K562 (cell line): ENCODE results near the gene LMAN1. TPM values are rescaled to one million over a fixed set of nuclear protein-coding genes. Genes with fewer than 3 reads are reported as not detected.

Source experiments
- DDX20 ChIP-seq: fragments of 450-650 bp; IDR thresholded peaks from 2 replicates; pipeline ENCODE4 v1.6.1; 2016; ENCODE audit warnings: missing genetic modification characterization, low read depth, mild to moderate bottlenecking, missing compliant biosample characterization, moderate library complexity
- E2F1 ChIP-seq: sonication (generic); formaldehyde crosslinking; IDR thresholded peaks from 2 replicates; pipeline ENCODE4 v1.8.1; 2023; ENCODE audit warnings: mild to moderate bottlenecking, missing genetic modification reagents, moderate library complexity
- FOXK1 ChIP-seq: sonication (generic); formaldehyde crosslinking; IDR thresholded peaks from 2 replicates; pipeline ENCODE4 v1.8.0; 2022; ENCODE audit warnings: missing genetic modification reagents, mild to moderate bottlenecking, borderline replicate concordance
- MBD1 ChIP-seq: fragments of 250-450 bp; sonication (Bioruptor Pico); IDR thresholded peaks from 2 replicates; pipeline ENCODE4 v1.8.0; 2022; ENCODE audit warnings: inconsistent platforms
- MECOM ChIP-seq: fragments of 250-450 bp; sonication (Bioruptor Pico); IDR thresholded peaks from 2 replicates; pipeline ENCODE4 v1.8.0; 2022; ENCODE audit warnings: inconsistent platforms
- NRF1 ChIP-seq, 2 experiments: fragments of 450-650 bp; IDR thresholded peaks in 1 of 2; conservative IDR thresholded peaks in 1 of 2; 2 replicates each; pipeline ENCODE4 v1.6.1; 2014; ENCODE audit warnings: mild to moderate bottlenecking in 2 of 2
- PCBP2 ChIP-seq: fragments of 200-400 bp; formaldehyde crosslinking; IDR thresholded peaks from 2 replicates; pipeline ENCODE4 v1.6.1; 2018; ENCODE audit warnings: low read length, low read depth, mild to moderate bottlenecking, moderate library complexity; ENCODE audit not compliant: poor library complexity, severe bottlenecking
- PRPF4 ChIP-seq: fragments of 200-400 bp; formaldehyde crosslinking; IDR thresholded peaks from one replicate; pipeline ENCODE4 v1.6.1; 2017; ENCODE audit warnings: low read length, low read depth, mild to moderate bottlenecking; ENCODE audit not compliant: insufficient read depth, poor library complexity, severe bottlenecking
- RAD51 ChIP-seq: fragments of 450-650 bp; IDR thresholded peaks from 2 replicates; pipeline ENCODE4 v1.7.1; 2016; ENCODE audit warnings: low read depth, mild to moderate bottlenecking, borderline replicate concordance
- RNF2 ChIP-seq: sonication (generic); IDR thresholded peaks from 2 replicates; pipeline ENCODE4 v1.6.1; 2016
- SRSF9 ChIP-seq: fragments of 200-400 bp; formaldehyde crosslinking; IDR thresholded peaks from 2 replicates; pipeline ENCODE4 v1.6.1; 2017; ENCODE audit warnings: low read depth, low read length, borderline replicate concordance
- USF2 ChIP-seq: sonication (generic); formaldehyde crosslinking; IDR thresholded peaks from 2 replicates; pipeline ENCODE4 v1.5.0; 2020; ENCODE audit warnings: missing genetic modification reagents
- ZNF133 ChIP-seq: fragments of 250-450 bp; sonication (Bioruptor Pico); IDR thresholded peaks from 2 replicates; pipeline ENCODE4 v1.4.0; 2020; ENCODE audit warnings: mild to moderate bottlenecking
- ZNF197 ChIP-seq: fragments of 200-800 bp; sonication (Bioruptor generic); IDR thresholded peaks from 2 replicates; pipeline ENCODE4 v1.6.1; 2016; ENCODE audit warnings: low read depth, missing genetic modification characterization, missing compliant biosample characterization
- ZNF316 ChIP-seq: fragments of 450-650 bp; IDR thresholded peaks from 2 replicates; pipeline ENCODE4 v1.6.1; 2016
- ZNF518B ChIP-seq: fragments of 250-450 bp; sonication (Bioruptor Pico); IDR thresholded peaks from 2 replicates; pipeline ENCODE4 v1.5.0; 2021; ENCODE audit warnings: mild to moderate bottlenecking, moderate library complexity
- ZNF57 ChIP-seq: fragments of 450-650 bp; formaldehyde crosslinking; IDR thresholded peaks from 2 replicates; pipeline ENCODE4 v1.4.0; 2020; ENCODE audit warnings: mild to moderate bottlenecking, moderate library complexity
- polyA plus RNA-seq, 8 experiments: library from polyadenylated mRNA; depleted of rRNA in 4 of 8; stranded (reverse) in 5 of 8; unstranded in 3 of 8; fragments of >200 nt; fragmentation: Nextera tagmentation in 2 of 8; fragmentation: Illumina TruSeq in 1 of 8; extraction: Ambion mirVana in 2 of 8; extraction: Trizol in 1 of 8; gene quantifications; 2 replicates each; pipeline versions ENCODE4 v1.2.1 to v1.2.3, GENCODE V29; 2011 to 2014; ENCODE audit warnings: inconsistent platforms in 1 of 8, missing spikeins in 1 of 8
- total RNA-seq, 7 experiments: library from RNA; depleted of rRNA in 6 of 7; stranded (reverse); fragments of >200 nt in 6 of 7; fragmentation: Illumina TruSeq in 2 of 7; extraction: Trizol in 2 of 7; gene quantifications; 2 replicates each; pipeline versions ENCODE4 v1.2.1 to v1.2.3, GENCODE V29; 2011 to 2021; ENCODE audit warnings: low replicate concordance in 1 of 7

LMAN1 gene
- total and polyA plus RNA-seq, 9 of the 15 experiments (the other 6 are each of a cell fraction or from before 2014, with no cell fraction given) = 18.8 to 108 (median 71.2) TPM

GRCh38 chr18:59358712-59359575 is at the start of gene LMAN1 (continued):
- TF ChIP-seq ZNF518B (CRISPR knock-in tag) (no peak), FOXK1 (no peak), ZNF197 (CRISPR knock-in tag) (no peak), MECOM (no peak), USF2 (CRISPR knock-in tag) (no peak), ZNF57 (CRISPR knock-in tag) (no peak), DDX20 (tag) (no peak), MBD1 (CRISPR knock-in tag) (no peak), E2F1 (CRISPR knock-in tag) (no peak), ZNF133 (no peak), PRPF4 (no peak), NRF1 (conservative IDR thresholded peaks at IDR 0.05 in 1 of 2, IDR thresholded peaks at IDR 0.05 in 1 of 2) (peak; percentile 82 to 83), RNF2 (no peak), SRSF9 (no peak), RAD51 (no peak), PCBP2 (no peak), ZNF316 (0 out of 2 replicates have a peak, but pooled peaks have one; percentile 33)
